K562 (cell line): ENCODE data around the gene CAVIN1. TPM values are rescaled to one million over a fixed set of nuclear protein-coding genes. Genes with fewer than 3 reads are reported as not detected.
"Not testable (repeated sequence)": the region's sequence is repeated elsewhere in the genome, so short reads cannot be mapped to it uniquely, and the experiment has no call there.

Experiments used
- ATAC-seq: fragments of 200-7000 bp; cut with Tn5 transposase; 3 replicates; pipeline ENCODE4 v1.9.1; 2020; ENCODE audit warnings: moderate library complexity
- BruUV-seq: library from RNA; stranded (reverse); fragments of 400-500 nt; replicated peaks from 2 replicates; lab custom pipeline; 2021; lab: Mats Ljungman, UMichigan
- CTCF ChIA-PET: fragments of 300-600 bp; formaldehyde crosslinking; extraction: SDS; loops from one replicate; lab custom pipeline; 2021; ENCODE audit warnings: low intra/inter-chr PET ratio; lab: Yijun Ruan, JAX
- POLR2A ChIA-PET: fragments of 300-600, 350-650 bp; sonication (Branson Sonifier 250); formaldehyde crosslinking; extraction: SDS; loops from one replicate; lab custom pipeline; 2021; ENCODE audit warnings: antibody characterized with exemption, inconsistent platforms; lab: Yijun Ruan, JAX
- DNase-seq, 4 experiments: peaks; one replicate each; pipeline versions ENCODE4 v3.0.0 to v3.0.0-alpha.2; 2011 to 2018; ENCODE audit warnings: low spot score in 3 of 4, mixed read lengths in 3 of 4; ENCODE audit errors: extremely low read depth in 1 of 4
- FAIRE-seq: peaks from 2 replicates; lab custom pipeline; 2011; peaks lifted over from hg19 to GRCh38; lab: Jason Lieb, UNC
- H2AFZ ChIP-seq: 2 replicates; pipeline ENCODE4 v1.6.0; 2011; ENCODE audit warnings: low read depth, low read length, control low read depth, inconsistent platforms
- H3K27ac ChIP-seq: fragments of 200-600 bp; 3 replicates; pipeline ENCODE4 v1.8.0; 2011; ENCODE audit warnings: low read depth, mild to moderate bottlenecking, control low read depth, inconsistent platforms, low read length, moderate library complexity, mixed read lengths; ENCODE audit errors: extremely low read depth
- H3K27me3 ChIP-seq, 2 experiments: fragments of 300-600 bp in 1 of 2; 2 replicates in 1 of 2; 3 replicates in 1 of 2; pipeline versions ENCODE4 v1.6.0 to v1.8.0; 2011; ENCODE audit warnings: inconsistent platforms in 2 of 2, low read length in 2 of 2, mild to moderate bottlenecking in 1 of 2, mixed read lengths in 1 of 2, moderate library complexity in 1 of 2; ENCODE audit not compliant: control insufficient read depth in 2 of 2, insufficient read depth in 2 of 2
- H3K36me3 ChIP-seq: fragments of 300-600 bp; 3 replicates; pipeline ENCODE4 v1.8.0; 2011; ENCODE audit warnings: mild to moderate bottlenecking, low read length, inconsistent platforms; ENCODE audit not compliant: control insufficient read depth, insufficient read depth
- H3K4me1 ChIP-seq, 2 experiments: fragments of 200-600 bp in 1 of 2; replicated peaks in 1 of 2; 2 replicates in 1 of 2; 3 replicates in 1 of 2; pipeline versions ENCODE4 v1.5.1 to v1.8.0; 2011; ENCODE audit warnings: inconsistent platforms in 2 of 2, low read length in 2 of 2, mild to moderate bottlenecking in 1 of 2, mixed read lengths in 1 of 2, moderate library complexity in 1 of 2; ENCODE audit not compliant: control insufficient read depth in 2 of 2, insufficient read depth in 2 of 2
- H3K4me2 ChIP-seq: 2 replicates; pipeline ENCODE4 v1.6.1; 2011; ENCODE audit warnings: low read length, control low read depth, inconsistent platforms, mixed read lengths; ENCODE audit not compliant: insufficient read depth
- H3K4me3 ChIP-seq: fragments of 200-600 bp; sonication (generic), shearing (Covaris generic); 2 replicates; pipeline ENCODE4 v1.5.1; 2016; ENCODE audit warnings: control low read depth, inconsistent platforms
- H3K79me2 ChIP-seq: fragments of 200-600 bp; 3 replicates; pipeline ENCODE4 v1.8.0; 2011; ENCODE audit warnings: low read length, inconsistent platforms; ENCODE audit not compliant: control insufficient read depth, insufficient read depth
- H3K9ac ChIP-seq, 2 experiments: 2 replicates each; pipeline versions ENCODE4 v1.6.0 to v1.6.1; 2011; ENCODE audit warnings: low read depth in 2 of 2, low read length in 2 of 2, control low read depth in 1 of 2, inconsistent platforms in 1 of 2, mild to moderate bottlenecking in 1 of 2, mixed read lengths in 1 of 2; ENCODE audit not compliant: insufficient read depth in 1 of 2
- H3K9me1 ChIP-seq: one replicate; pipeline ENCODE4 v1.6.0; 2011; ENCODE audit warnings: inconsistent platforms, mild to moderate bottlenecking, low read length, moderate library complexity; ENCODE audit not compliant: control insufficient read depth, insufficient read depth
- H3K9me3 ChIP-seq: replicated peaks from 2 replicates; pipeline ENCODE4 v1.5.1; 2011; ENCODE audit warnings: low read depth, low read length, inconsistent platforms; ENCODE audit not compliant: control insufficient read depth, insufficient read depth
- H4K20me1 ChIP-seq: replicated peaks from 2 replicates; pipeline ENCODE4 v1.6.1; 2011; ENCODE audit warnings: low read length, inconsistent platforms, mixed read lengths; ENCODE audit not compliant: control insufficient read depth, insufficient read depth
- MTA2 ChIP-seq: fragments of 450-650 bp; IDR thresholded peaks from 2 replicates; pipeline ENCODE4 v1.6.1; 2016; ENCODE audit warnings: low read depth
- MYNN ChIP-seq, 2 experiments: sonication (generic); formaldehyde crosslinking in 1 of 2; IDR thresholded peaks; 2 replicates each; pipeline versions ENCODE4 v1.5.0 to v1.6.1; 2016 to 2020; ENCODE audit warnings: antibody characterized with exemption in 1 of 2, missing genetic modification reagents in 1 of 2
- WGBS: fragments of 100-300 bp; shearing (Covaris generic); methylation state at CpG from one replicate; pipeline ENCODE4 v1.1.6; 2016; ENCODE audit warnings: low coverage, mixed read lengths; ENCODE audit not compliant: insufficient coverage; ENCODE audit errors: missing lambda C conversion rate; 5-methylcytosine and 5-hydroxymethylcytosine counted together
- in situ Hi-C: fragments of 300-500 bp; cut with MboI; formaldehyde crosslinking; loops from 4 replicates; pipeline ENCODE4 v1.15.0; 2018; ENCODE audit warnings: inconsistent platforms, mixed read lengths
- intact Hi-C: fragments of 100-400 bp; cut with micrococcal nuclease; formaldehyde crosslinking; loops from 2 replicates; pipeline ENCODE4 v1.14.2; 2022
- polyA plus RNA-seq, 8 experiments: library from polyadenylated mRNA; depleted of rRNA in 4 of 8; stranded (reverse) in 5 of 8; unstranded in 3 of 8; fragments of >200 nt; fragmentation: Nextera tagmentation in 2 of 8; fragmentation: Illumina TruSeq in 1 of 8; extraction: Ambion mirVana in 2 of 8; extraction: Trizol in 1 of 8; gene quantifications; 2 replicates each; pipeline versions ENCODE4 v1.2.1 to v1.2.3, GENCODE V29; 2011 to 2014; ENCODE audit warnings: inconsistent platforms in 1 of 8, missing spikeins in 1 of 8
- total RNA-seq, 7 experiments: library from RNA; depleted of rRNA in 6 of 7; stranded (reverse); fragments of >200 nt in 6 of 7; fragmentation: Illumina TruSeq in 2 of 7; extraction: Trizol in 2 of 7; gene quantifications; 2 replicates each; pipeline versions ENCODE4 v1.2.1 to v1.2.3, GENCODE V29; 2011 to 2021; ENCODE audit warnings: low replicate concordance in 1 of 7

CAVIN1 gene
- total and polyA plus RNA-seq, 9 of the 15 experiments (the other 6 are each of a cell fraction or from before 2014, with no cell fraction given), result 6.8 to 162 (median 74.5) TPM

DNA sequence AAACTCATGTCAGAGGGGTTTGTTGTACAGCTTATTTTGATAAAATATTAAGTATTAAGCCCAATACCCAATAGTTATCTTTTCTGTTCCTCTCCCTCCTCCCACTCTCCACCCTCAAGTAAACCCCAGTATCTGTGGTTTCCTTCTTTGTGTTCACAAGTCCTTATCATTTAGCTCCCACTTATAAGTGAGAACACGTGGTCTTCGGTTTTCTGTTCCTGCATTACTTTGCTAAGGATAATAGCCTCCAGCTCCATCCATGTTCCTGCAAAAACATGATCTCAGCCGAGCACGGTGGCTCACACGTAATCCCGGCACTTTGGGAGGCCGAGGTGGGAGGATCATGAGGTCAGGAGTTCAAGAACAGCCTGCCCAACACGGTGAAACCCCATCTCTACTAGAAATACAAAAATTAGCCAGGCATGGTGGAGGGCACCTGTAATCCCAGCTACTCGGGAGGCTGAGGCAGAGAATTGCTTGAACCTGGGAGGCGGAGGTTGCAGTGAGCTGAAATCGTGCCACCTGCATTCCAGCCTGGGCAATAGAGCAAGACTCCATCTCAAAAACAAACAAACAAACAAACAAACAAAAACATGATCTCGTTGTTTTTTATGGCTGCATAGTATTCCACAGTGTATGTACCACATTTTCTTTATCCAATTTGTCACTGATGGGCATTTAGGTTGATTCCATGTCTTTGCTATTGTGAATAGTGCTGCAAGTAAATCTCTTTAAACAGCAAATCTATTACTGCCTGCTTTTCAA is 54.1 kb downstream of the CAVIN1 start (continued):
- TF ChIP-seq MTA2, result peak; percentile 24; the same call in 1 of the 2 replicates

DNA sequence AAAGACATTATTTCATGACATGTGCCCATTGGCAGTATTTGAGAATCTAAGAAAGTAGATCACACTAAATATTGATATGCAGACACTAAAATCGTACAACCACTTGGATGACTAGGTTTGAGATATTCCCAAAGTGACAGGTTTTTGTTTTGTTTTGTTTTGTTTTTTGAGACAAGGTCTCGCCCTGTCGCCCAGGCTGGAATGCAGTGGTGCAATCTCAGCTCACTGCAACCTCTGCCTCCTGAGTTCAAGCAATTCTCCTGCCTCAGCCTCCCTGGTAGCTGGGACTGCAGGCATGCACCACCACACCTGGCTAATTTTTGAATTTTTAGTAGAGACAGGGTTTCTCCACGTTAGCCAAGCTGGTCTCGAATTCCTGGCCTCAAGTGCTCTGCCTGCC is 54.7 kb downstream of the CAVIN1 start:
- H3K9ac ChIP-seq; H3K9me3 ChIP-seq; H3K9me1 ChIP-seq; H3K4me3 ChIP-seq; in situ Hi-C loops; ATAC-seq; DNase-seq; BruUV-seq; H3K27me3 ChIP-seq; H4K20me1 ChIP-seq; TF ChIP-seq MYNN (CRISPR knock-in tag; IDR thresholded peaks at IDR 0.05): not testable (repeated sequence)
- 56% methylated on average over 5 of the region's 5 CpGs for WGBS
- H3K4me1 ChIP-seq, result peaks cover 26 to 29% of the 10 kb centered on the region in 2 experiments; a peak in 4 of 5 replicates
- H3K36me3 ChIP-seq, result peaks cover 11% of the 10 kb centered on the region; the same call in 2 of the 3 replicates
- POLR2A ChIA-PET, result interaction anchor here (0.6 to 1.8 kb wide), 6 partner anchors 10 to 240 kb away, joined by 3 to 6 read pairs (median 4); no protein-coding TSS in a partner anchor
- peaks cover 65% of the 10 kb centered on the region for H3K79me2 ChIP-seq
- 0 out of 2 replicates have a peak, but pooled peaks have one; percentile 8 for TF ChIP-seq MYNN (IDR thresholded peaks at IDR 0.05)
- TF ChIP-seq, all 486 proteins: peak for 1; not testable (repeated sequence) for 485
- intact Hi-C loops, FAIRE-seq, CTCF ChIA-PET, H2AFZ ChIP-seq, H3K27ac ChIP-seq, H3K4me2 ChIP-seq: not testable (repeated sequence)
